GM12874 (cell line): ENCODE results near the gene SNX13.

ENCODE experiments used
- CTCF ChIP-seq: IDR thresholded peaks from 2 replicates; pipeline ENCODE4 v1.5.1; 2011; ENCODE audit warnings: low read depth, mild to moderate bottlenecking, control low read depth, low read length, moderate library complexity; ENCODE audit not compliant: insufficient read depth

Gene SNX13

GRCh38 chr7:17937506-17938120, 2.7 kb downstream of the SNX13 start:
- TF ChIP-seq CTCF: no peak

GRCh38 chr7:17936321-17936720, 4.0 kb downstream of the SNX13 start:
- no peak for TF ChIP-seq CTCF

DNA sequence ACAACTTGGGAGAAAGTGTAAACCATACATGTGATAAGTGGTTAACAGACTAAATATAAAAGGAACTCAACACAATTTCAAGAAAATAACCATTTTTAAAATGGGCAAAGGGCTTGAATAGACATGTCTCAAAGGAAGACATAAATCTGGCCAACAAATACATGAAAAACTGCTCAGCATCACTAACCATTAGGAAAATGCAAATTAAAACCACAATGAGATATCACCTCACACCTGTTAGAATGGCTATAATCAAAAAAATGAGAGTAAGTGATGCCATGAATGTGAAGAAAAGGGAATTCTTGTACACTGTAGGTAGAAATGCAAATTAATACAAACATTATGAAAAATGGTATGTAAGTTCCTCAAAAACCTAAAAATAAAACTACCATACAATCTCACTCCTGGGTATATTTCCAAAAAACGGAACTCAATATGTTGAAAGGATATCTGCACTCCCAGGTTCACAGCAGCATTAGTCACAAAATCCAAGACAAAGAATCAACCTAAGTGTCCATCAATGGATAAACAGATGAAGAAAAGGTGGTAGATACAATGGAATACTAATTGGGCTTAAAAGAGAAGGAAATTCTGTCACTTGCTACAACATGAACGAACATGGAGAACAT, 5.6 kb downstream of the SNX13 start:
- TF ChIP-seq CTCF: no peak

DNA sequence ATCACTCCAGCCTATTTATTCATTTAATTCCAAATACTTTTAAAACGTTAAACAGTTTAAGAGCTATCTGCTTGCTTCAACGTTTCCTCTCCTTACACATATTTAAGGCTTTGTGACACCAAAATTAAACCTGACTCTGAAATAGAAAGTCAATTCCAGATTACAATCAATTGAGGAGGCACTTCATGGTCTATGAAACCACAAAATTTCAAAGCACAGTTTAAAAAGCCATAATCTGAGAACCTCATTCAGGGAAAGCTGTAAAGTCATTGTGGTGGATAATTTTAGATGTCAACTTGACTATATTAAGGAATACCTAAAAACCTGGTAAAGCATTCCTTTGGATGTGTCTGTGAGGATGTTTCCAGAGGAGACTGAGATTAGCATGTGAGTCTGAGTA, 6.2 kb downstream of the SNX13 start:
- no peak for TF ChIP-seq CTCF

GRCh38 chr7:17932770-17933169, 7.5 kb downstream of the SNX13 start:
- TF ChIP-seq CTCF: no peak

- no peak for TF ChIP-seq CTCF
Observed at GRCh38 chr7:17931069-17931468, 9.2 kb downstream of the SNX13 start.

- TF ChIP-seq CTCF: no peak
Observed at GRCh38 chr7:17930546-17930945, 9.7 kb downstream of the SNX13 start.
